ENCODE results near the gene CHODL. TPM values are rescaled to one million over a fixed set of nuclear protein-coding genes. Genes with fewer than 3 reads are reported as not detected.

CHODL gene
- total RNA-seq, 2 donors from 2014 or later = 1.5 to 5.3 TPM

DNA sequence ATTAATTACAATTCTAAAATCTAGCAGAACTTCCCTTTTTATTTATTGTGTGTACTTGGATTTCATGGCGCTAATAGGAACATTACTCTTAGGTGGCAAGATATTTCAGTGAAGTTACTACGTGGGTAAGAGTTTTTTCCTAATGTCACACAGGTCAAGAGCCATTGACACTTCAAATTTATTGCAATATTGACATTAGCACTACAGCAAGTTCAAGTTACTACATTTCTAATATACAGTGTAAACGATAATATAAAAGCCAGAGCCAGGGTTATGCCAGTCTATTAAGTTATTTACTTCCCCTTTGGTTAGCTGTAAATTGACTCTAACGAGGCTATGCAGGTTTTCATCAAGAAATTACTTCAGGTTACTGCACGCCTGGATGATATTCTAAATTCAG lies 29.7 kb downstream of the CHODL start:
- H3K4me1 ChIP-seq (ENCODE audit: control insufficient read depth in 1 of 2, low read depth in 2 of 2) = no peaks in the 10 kb centered on the region
- ATAC-seq (ENCODE audit: insufficient number of reproducible peaks, low FRiP score, low read depth) = no peak
- DNase-seq (ENCODE audit: low spot score) = no peak

DNA sequence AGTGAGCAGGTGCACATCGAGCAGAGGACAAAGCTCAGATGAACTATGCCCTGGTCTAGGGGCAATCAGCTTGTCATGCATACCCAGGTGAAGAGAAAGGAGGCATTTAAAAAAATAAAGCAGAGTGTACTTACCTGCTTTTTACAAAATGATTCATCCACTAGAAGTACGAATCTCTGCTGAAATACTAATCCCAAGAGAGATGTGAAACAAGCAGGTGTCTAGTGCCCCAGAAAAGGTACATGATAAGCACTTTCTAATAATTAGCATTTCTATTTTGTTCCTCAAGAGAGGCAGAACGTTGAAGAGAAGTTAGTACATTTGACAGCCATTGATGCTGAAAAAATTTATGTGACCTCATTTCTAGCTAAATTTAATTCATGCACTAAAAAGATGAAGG lies 31.1 kb downstream of the CHODL start:
- TF ChIP-seq, protein P1, sequence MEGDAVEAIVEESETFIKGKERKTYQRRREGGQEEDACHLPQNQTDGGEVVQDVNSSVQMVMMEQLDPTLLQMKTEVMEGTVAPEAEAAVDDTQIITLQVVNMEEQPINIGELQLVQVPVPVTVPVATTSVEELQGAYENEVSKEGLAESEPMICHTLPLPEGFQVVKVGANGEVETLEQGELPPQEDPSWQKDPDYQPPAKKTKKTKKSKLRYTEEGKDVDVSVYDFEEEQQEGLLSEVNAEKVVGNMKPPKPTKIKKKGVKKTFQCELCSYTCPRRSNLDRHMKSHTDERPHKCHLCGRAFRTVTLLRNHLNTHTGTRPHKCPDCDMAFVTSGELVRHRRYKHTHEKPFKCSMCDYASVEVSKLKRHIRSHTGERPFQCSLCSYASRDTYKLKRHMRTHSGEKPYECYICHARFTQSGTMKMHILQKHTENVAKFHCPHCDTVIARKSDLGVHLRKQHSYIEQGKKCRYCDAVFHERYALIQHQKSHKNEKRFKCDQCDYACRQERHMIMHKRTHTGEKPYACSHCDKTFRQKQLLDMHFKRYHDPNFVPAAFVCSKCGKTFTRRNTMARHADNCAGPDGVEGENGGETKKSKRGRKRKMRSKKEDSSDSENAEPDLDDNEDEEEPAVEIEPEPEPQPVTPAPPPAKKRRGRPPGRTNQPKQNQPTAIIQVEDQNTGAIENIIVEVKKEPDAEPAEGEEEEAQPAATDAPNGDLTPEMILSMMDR (IDR thresholded peaks at IDR 0.05) = no peak
- ATAC-seq (ENCODE audit: insufficient number of reproducible peaks, low FRiP score, low read depth) = no peak

More for the DNA sequence above, 29.7 kb downstream of the CHODL start:
- Histone ChIP-seq H3K4me3 (no peak overlapping the region), H3K9me3 (no peaks in the 10 kb centered on the region), H3K27me3 (replicated peaks; ENCODE audit: insufficient read depth) (no peaks in the 10 kb centered on the region), H3K27ac (no peak overlapping the region), H3K36me3 (no peaks in the 10 kb centered on the region)
- TF ChIP-seq, protein P1 (IDR thresholded peaks at IDR 0.05) = no peak

DNA sequence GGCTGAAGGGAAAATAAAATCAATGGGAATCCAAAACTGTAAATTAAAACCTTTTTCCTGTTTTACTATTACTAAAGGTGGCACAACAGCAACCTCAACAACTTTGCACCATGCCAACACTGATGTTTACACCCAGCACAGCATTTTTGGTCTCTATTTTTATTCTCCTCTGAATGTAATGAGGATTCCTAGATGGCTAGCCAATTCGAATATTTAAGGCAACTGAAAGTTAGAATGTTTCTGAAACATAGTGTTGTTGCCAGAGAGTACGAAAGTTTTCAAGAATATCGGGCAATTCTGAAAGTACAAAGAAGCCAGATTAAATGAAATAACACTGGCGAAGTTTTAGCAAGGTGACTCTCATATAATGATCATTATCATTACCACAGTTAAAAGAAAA lies 40.7 kb downstream of the CHODL start:
- ATAC-seq (ENCODE audit: insufficient number of reproducible peaks, low FRiP score, low read depth) (no peak), DNase-seq (ENCODE audit: low spot score) (no peak)
- TF ChIP-seq, protein P1 (IDR thresholded peaks at IDR 0.05) = no peak
- Histone ChIP-seq H3K27me3 (replicated peaks; ENCODE audit: insufficient read depth) (no peaks in the 10 kb centered on the region), H3K27ac (no peak overlapping the region), H3K4me1 (ENCODE audit: control insufficient read depth in 1 of 2, low read depth in 2 of 2) (no peaks in the 10 kb centered on the region), H3K9me3 (no peaks in the 10 kb centered on the region), H3K4me3 (no peak overlapping the region), H3K36me3 (no peaks in the 10 kb centered on the region)

More for the DNA sequence above, 31.1 kb downstream of the CHODL start:
- H3K9me3 ChIP-seq = no peaks in the 10 kb centered on the region
- no peak for DNase-seq (ENCODE audit: low spot score)
- H3K4me1 ChIP-seq (ENCODE audit: control insufficient read depth in 1 of 2, low read depth in 2 of 2) = no peaks in the 10 kb centered on the region
- H3K36me3 ChIP-seq = no peaks in the 10 kb centered on the region
- no peaks in the 10 kb centered on the region for H3K27me3 ChIP-seq (replicated peaks; ENCODE audit: insufficient read depth)
- no peak overlapping the region for H3K27ac ChIP-seq
- H3K4me3 ChIP-seq = no peak overlapping the region

DNA sequence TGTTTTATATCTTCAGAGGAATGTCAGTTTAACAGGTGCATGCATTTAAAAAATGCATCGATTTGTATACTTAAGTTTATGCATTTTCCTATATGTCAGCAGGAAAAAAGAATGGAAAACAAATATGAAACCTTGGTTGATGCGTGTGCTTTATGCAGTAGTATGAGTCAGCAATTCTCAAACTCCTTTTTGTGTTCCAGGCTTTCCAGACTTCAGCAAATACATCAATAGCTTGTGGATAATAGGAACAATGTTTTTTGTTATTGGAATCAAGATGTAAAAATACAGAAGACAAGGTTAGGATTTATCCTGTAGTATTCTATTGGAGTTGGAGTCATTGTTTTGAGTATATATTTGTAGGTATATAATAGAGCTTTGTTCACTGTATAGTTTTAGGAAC lies 45.2 kb downstream of the CHODL start:
- ATAC-seq (ENCODE audit: insufficient number of reproducible peaks, low FRiP score, low read depth) (no peak), DNase-seq (ENCODE audit: low spot score) (no peak)
- Histone ChIP-seq H3K36me3 (no peaks in the 10 kb centered on the region), H3K9me3 (no peaks in the 10 kb centered on the region), H3K4me1 (ENCODE audit: control insufficient read depth in 1 of 2, low read depth in 2 of 2) (no peaks in the 10 kb centered on the region), H3K27me3 (replicated peaks; ENCODE audit: insufficient read depth) (no peaks in the 10 kb centered on the region), H3K27ac (no peak overlapping the region), H3K4me3 (no peak overlapping the region)
- TF ChIP-seq, protein P1 (IDR thresholded peaks at IDR 0.05) = no peak

DNA sequence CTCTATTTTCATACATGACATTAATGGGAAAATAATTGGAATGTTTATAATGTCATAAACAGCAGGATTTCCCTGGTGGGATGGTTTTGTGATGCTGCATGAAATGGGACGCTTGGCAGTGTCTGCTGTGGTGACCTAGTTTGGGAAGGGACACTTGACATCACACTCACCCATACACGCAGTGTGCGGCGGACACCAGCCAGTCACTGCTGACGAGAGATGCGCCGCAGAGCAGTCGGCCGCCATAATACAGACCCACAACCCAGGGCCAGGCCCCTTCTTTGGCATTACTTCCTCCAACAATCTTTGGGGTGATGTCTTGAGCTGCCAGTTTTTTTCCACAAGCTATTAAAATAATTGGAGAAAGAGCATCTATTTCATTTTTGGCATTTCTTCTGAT lies 49.5 kb downstream of the CHODL start:
- TF ChIP-seq, protein P1 (IDR thresholded peaks at IDR 0.05) = no peak
- ATAC-seq (ENCODE audit: insufficient number of reproducible peaks, low FRiP score, low read depth) = no peak
- H3K27me3 ChIP-seq (replicated peaks; ENCODE audit: insufficient read depth) = no peaks in the 10 kb centered on the region
- H3K27ac ChIP-seq = no peak overlapping the region
- no peak overlapping the region for H3K4me3 ChIP-seq
- no peaks in the 10 kb centered on the region for H3K9me3 ChIP-seq
- no peaks in the 10 kb centered on the region for H3K36me3 ChIP-seq
- H3K4me1 ChIP-seq (ENCODE audit: control insufficient read depth in 1 of 2, low read depth in 2 of 2) = no peaks in the 10 kb centered on the region
- no peak for DNase-seq (ENCODE audit: low spot score)
